GM23248 (cell line): ENCODE measurements around the gene KCTD6.

Source experiments
- EZH2 ChIP-seq: fragments of 200-600 bp; sonication (generic); IDR thresholded peaks from 2 replicates; pipeline ENCODE4 v1.6.1; 2018; ENCODE audit warnings: antibody characterized with exemption, mild to moderate bottlenecking; ENCODE audit not compliant: insufficient read depth, poor library complexity, severe bottlenecking
- EZH2phosphoT487 ChIP-seq: fragments of 200-600 bp; sonication (generic); IDR thresholded peaks from 2 replicates; pipeline ENCODE4 v1.6.1; 2018; ENCODE audit warnings: antibody characterized with exemption, moderate library complexity, mild to moderate bottlenecking, low read depth; ENCODE audit not compliant: insufficient read depth

DNA sequence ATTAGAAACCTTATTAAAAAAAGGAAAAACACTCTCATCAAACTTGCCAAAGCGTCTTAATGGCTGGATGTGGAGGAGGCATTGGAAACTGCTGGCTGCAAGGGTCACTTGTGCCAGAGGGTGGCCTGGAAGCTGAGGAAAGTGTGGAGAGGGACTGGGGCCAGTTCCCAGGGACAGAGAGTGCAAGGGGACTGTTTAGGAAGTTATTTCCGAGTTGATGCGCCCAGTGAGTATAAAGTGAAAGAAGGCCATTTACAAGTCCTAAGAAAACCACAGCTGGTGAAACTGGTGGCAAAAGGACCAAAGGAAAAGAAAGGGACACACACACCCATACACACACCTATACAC, 7.2 kb upstream of the KCTD6 start:
- TF ChIP-seq EZH2 (no peak), EZH2phosphoT487 (no peak)
